ENCODE measurements around the gene CBLN3. TPM values are rescaled to one million over a fixed set of nuclear protein-coding genes. Genes with fewer than 3 reads are reported as not detected.

Gene CBLN3
- total and polyA plus RNA-seq, 9 of the 15 experiments (the other 6 are each of a cell fraction or from before 2014, with no cell fraction given) = 0.05 to 0.59 (median 0.26) TPM; not detected in 1

- Histone ChIP-seq H3K27ac (ENCODE audit: extremely low read depth, low read depth, low read length) (no peak overlapping the region), H3K4me3 (no peak overlapping the region), H3K9ac (ENCODE audit: insufficient read depth in 1 of 2, low read depth in 2 of 2, low read length in 2 of 2) (no peak overlapping the region), H3K9me1 (ENCODE audit: control insufficient read depth, insufficient read depth, low read length) (peaks cover 3% of the 10 kb centered on the region), H4K20me1 (replicated peaks; ENCODE audit: control insufficient read depth, insufficient read depth, low read length) (peaks cover 5% of the 10 kb centered on the region; the same call in 1 of the 2 replicates), H3K79me2 (ENCODE audit: control insufficient read depth, insufficient read depth, low read length) (peaks cover 7% of the 10 kb centered on the region), H3K4me1 (replicated peaks in 1 of 2; ENCODE audit: control insufficient read depth in 2 of 2, insufficient read depth in 2 of 2, low read length in 2 of 2) (peaks cover 7 to 21% of the 10 kb centered on the region in 2 experiments), H3K36me3 (ENCODE audit: control insufficient read depth, insufficient read depth, low read length) (peaks cover 65% of the 10 kb centered on the region; the same call in 2 of the 3 replicates), H3K4me2 (ENCODE audit: insufficient read depth, low read length) (no peak overlapping the region), H2AFZ (ENCODE audit: low read depth, low read length) (no peak overlapping the region), H3K9me3 (replicated peaks; ENCODE audit: control insufficient read depth, insufficient read depth, low read depth, low read length) (no peaks in the 10 kb centered on the region), H3K27me3 (ENCODE audit: control insufficient read depth in 2 of 2, insufficient read depth in 2 of 2, low read length in 2 of 2) (no peaks in the 10 kb centered on the region)
- ATAC-seq (no peak), FAIRE-seq (no peak), DNase-seq (ENCODE audit: extremely low read depth in 1 of 4, low spot score in 3 of 4) (no peak)
- no peak for TF ChIP-seq POLR3A (IDR thresholded peaks at IDR 0.05; ENCODE audit: borderline replicate concordance, extremely low read depth, insufficient read depth, insufficient read length)
- TF ChIP-seq NCOR1 (IDR thresholded peaks at IDR 0.05) = no peak
- no peak for TF ChIP-seq TSC22D4 (tag; IDR thresholded peaks at IDR 0.05)
- no peak for TF ChIP-seq JUN (IDR thresholded peaks at IDR 0.05; ENCODE audit: borderline replicate concordance, low read depth, low read length)
- no peak for TF ChIP-seq JUN (CRISPR knock-in tag; IDR thresholded peaks at IDR 0.05; ENCODE audit: borderline replicate concordance)
- TF ChIP-seq ZNF431 (CRISPR knock-in tag; IDR thresholded peaks at IDR 0.05) = no peak
- no peak for TF ChIP-seq NCOA1 (IDR thresholded peaks at IDR 0.05; ENCODE audit: low read depth)
- TF ChIP-seq SMAD4 (CRISPR knock-in tag; conservative IDR thresholded peaks at IDR 0.05) = no peak
- TF ChIP-seq NCOA2 (IDR thresholded peaks at IDR 0.05; ENCODE audit: partially characterized antibody in 2 of 2) = no peak
- TF ChIP-seq RBBP5 (IDR thresholded peaks at IDR 0.05; ENCODE audit: borderline replicate concordance, insufficient read depth, low read length, poor library complexity, severe bottlenecking) = no peak
- TF ChIP-seq U2AF1 (optimal IDR thresholded peaks at IDR 0.05; ENCODE audit: low read depth, low read length) = no peak
- TF ChIP-seq TCF7L2 (IDR thresholded peaks at IDR 0.05; ENCODE audit: low read depth, low read length) = no peak
- TF ChIP-seq ETV6 (IDR thresholded peaks at IDR 0.05; ENCODE audit: borderline replicate concordance in 1 of 2, low read depth in 2 of 2, low read length in 1 of 2) = no peak
- no peak for TF ChIP-seq ETV6 (CRISPR knock-in tag; IDR thresholded peaks at IDR 0.05; ENCODE audit: borderline replicate concordance)
- no peak for TF ChIP-seq PCBP1 (IDR thresholded peaks at IDR 0.05; ENCODE audit: low read depth, low read length, poor library complexity, severe bottlenecking)
- no peak for TF ChIP-seq PRMT5 (CRISPR knock-in tag; IDR thresholded peaks at IDR 0.05)
- no peak for TF ChIP-seq FUS (optimal IDR thresholded peaks at IDR 0.05; ENCODE audit: low read depth, low read length)
- no peak for TF ChIP-seq ZNF124 (CRISPR knock-in tag; IDR thresholded peaks at IDR 0.05)
- TF ChIP-seq RFX7 (CRISPR knock-in tag; IDR thresholded peaks at IDR 0.05) = no peak
- TF ChIP-seq KDM5B (IDR thresholded peaks at IDR 0.05; ENCODE audit: insufficient replicate concordance, low read depth, low read length) = no peak
- TF ChIP-seq ZNF347 (CRISPR knock-in tag; IDR thresholded peaks at IDR 0.05; ENCODE audit: low read depth) = no peak
- in situ Hi-C loops (cut with MboI) = loop anchor here (10.0 kb wide), 2 partner anchors 191 to 381 kb away; partner anchors contain the start of genes CARMIL3 and TINF2
- WGBS (ENCODE audit: insufficient coverage, low coverage, missing lambda C conversion rate) = 64% methylated on average over 4 of the region's 6 CpGs
- BruUV-seq (replicated peaks) = no TSS peak
- CTCF ChIA-PET (ENCODE audit: low intra/inter-chr PET ratio) = interaction anchor here (1.0 to 4.6 kb wide), 2 partner anchors 102 to 107 kb away, joined by 5 to 35 read pairs; partner anchors contain the start of gene ADCY4
- POLR2A ChIA-PET = interaction anchor here (0.6 to 2.9 kb wide), 13 partner anchors 17 to 174 kb away, joined by 3 to 20 read pairs (median 4); partner anchors contain the start of genes ADCY4 and RABGGTA
- intact Hi-C loops (cut with micrococcal nuclease) = loop anchor here (1.0 kb wide), 1 partner anchor 103 kb away; no protein-coding TSS in a partner anchor
Observed at GRCh38 chr14:24435998-24436354, 6.5 kb upstream of the CBLN3 start.
